ENCODE data around the gene ZNF318.

The ZNF318 gene

DNA sequence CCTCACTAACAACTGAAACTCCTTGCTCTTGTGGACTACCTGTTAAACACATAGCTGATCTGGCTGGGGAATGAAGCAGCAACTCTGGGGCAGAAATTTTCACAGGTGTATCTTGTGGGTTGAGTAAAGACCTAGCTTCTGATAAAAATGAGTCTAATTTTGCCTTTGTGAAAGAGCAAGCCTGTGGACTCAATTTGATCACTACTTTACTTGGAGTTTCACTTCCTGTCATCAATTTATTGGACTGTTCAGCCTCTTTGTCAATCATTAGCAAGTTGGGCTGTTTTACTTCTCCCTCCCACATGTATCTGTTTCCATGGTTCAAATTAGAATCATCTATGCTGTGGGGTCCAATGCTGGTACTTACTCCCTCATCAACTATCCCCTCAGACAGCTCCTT is 31.2 kb downstream of the ZNF318 start:
- peak; percentile 45 for ATAC-seq (ENCODE audit: low read depth)
- Mint-ChIP-seq H3K36me3 (peaks cover 35% of the 10 kb centered on the region), H3K27me3 (no peaks in the 10 kb centered on the region), H3K9me3 (no peaks in the 10 kb centered on the region), H3K4me3 (no peak overlapping the region), H3K27ac (peak overlapping the region; percentile 73), H3K4me1 (peaks cover 25% of the 10 kb centered on the region)
- no peak for DNase-seq (ENCODE audit: low spot score in 2 of 2)

GRCh38 chr6:43336382-43336781 is 33.1 kb downstream of the ZNF318 start:
- ATAC-seq (ENCODE audit: low read depth) (no peak), DNase-seq (ENCODE audit: low spot score in 2 of 2) (no peak)
- no peaks in the 10 kb centered on the region for H3K27me3 Mint-ChIP-seq
- H3K9me3 Mint-ChIP-seq, result no peaks in the 10 kb centered on the region
- H3K4me3 Mint-ChIP-seq, result no peak overlapping the region
- no peak overlapping the region for H3K27ac Mint-ChIP-seq
- peaks cover 26% of the 10 kb centered on the region for H3K36me3 Mint-ChIP-seq
- peaks cover 27% of the 10 kb centered on the region for H3K4me1 Mint-ChIP-seq

- Mint-ChIP-seq H3K27ac (no peak overlapping the region), H3K36me3 (peaks cover 18% of the 10 kb centered on the region), H3K4me3 (no peak overlapping the region), H3K27me3 (no peaks in the 10 kb centered on the region), H3K9me3 (no peaks in the 10 kb centered on the region), H3K4me1 (peaks cover 28% of the 10 kb centered on the region)
- DNase-seq (ENCODE audit: low spot score in 2 of 2) (no peak), ATAC-seq (ENCODE audit: low read depth) (no peak)
Measured at GRCh38 chr6:43335469-43335868, 34.0 kb downstream of the ZNF318 start.

DNA sequence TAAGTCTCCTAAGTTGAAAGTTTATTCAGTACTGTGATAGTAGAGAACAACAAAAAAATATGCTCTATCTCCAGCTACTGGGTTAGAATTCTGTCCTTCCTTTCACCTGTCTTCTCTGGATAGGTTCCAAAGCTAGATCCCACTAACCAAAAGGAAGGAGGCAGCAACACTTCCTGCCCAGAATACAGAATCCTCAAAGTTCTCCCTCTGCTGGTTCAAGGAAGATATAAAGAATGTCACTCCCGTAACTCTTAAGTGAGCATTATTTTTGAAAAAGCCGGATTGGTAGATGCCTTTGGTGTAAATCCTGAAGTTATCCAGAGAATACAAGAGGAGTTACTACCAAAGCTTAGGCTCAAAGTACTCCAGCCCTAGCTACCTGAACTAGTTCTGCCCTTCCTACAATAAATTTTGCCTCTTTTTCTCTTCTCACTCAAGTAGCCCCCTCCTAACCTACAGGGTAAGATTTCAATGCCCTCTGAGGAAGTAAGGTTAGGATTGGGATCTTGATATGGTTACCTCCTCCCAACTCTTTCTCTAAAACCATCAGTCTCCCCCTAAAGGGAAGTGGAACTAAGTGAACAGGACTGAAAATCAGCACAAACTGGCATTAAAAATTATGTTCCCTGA is 34.9 kb downstream of the ZNF318 start:
- Mint-ChIP-seq H3K9me3 (no peaks in the 10 kb centered on the region), H3K27ac (no peak overlapping the region), H3K27me3 (no peaks in the 10 kb centered on the region), H3K4me1 (peaks cover 26% of the 10 kb centered on the region), H3K4me3 (no peak overlapping the region), H3K36me3 (peaks cover 11% of the 10 kb centered on the region)
- no peak for DNase-seq (ENCODE audit: low spot score in 2 of 2)
- no peak for ATAC-seq (ENCODE audit: low read depth)

GRCh38 chr6:43331891-43332290 is 37.6 kb downstream of the ZNF318 start:
- peaks cover 12% of the 10 kb centered on the region for H3K4me1 Mint-ChIP-seq
- H3K27ac Mint-ChIP-seq, result no peak overlapping the region
- H3K27me3 Mint-ChIP-seq, result no peaks in the 10 kb centered on the region
- peaks cover 7% of the 10 kb centered on the region for H3K36me3 Mint-ChIP-seq
- H3K9me3 Mint-ChIP-seq, result no peaks in the 10 kb centered on the region
- no peak overlapping the region for H3K4me3 Mint-ChIP-seq
- no peak for ATAC-seq (ENCODE audit: low read depth)
- no peak for DNase-seq (ENCODE audit: low spot score in 2 of 2)

GRCh38 chr6:43331470-43331869 is 38.0 kb downstream of the ZNF318 start:
- H3K36me3 Mint-ChIP-seq, result peaks cover 7% of the 10 kb centered on the region
- H3K27me3 Mint-ChIP-seq, result no peaks in the 10 kb centered on the region
- H3K9me3 Mint-ChIP-seq, result no peaks in the 10 kb centered on the region
- H3K4me3 Mint-ChIP-seq, result no peak overlapping the region
- ATAC-seq (ENCODE audit: low read depth) (no peak), DNase-seq (ENCODE audit: low spot score in 2 of 2) (no peak)
- no peak overlapping the region for H3K27ac Mint-ChIP-seq
- H3K4me1 Mint-ChIP-seq, result peaks cover 12% of the 10 kb centered on the region

GRCh38 chr6:43328528-43328927 is 40.9 kb downstream of the ZNF318 start:
- H3K4me1 Mint-ChIP-seq, result peaks cover 8% of the 10 kb centered on the region
- no peak for ATAC-seq (ENCODE audit: low read depth)

GRCh38 chr6:43325876-43326275 is 43.6 kb downstream of the ZNF318 start:
- peak; percentile 29 for ATAC-seq (ENCODE audit: low read depth)
- H3K27ac Mint-ChIP-seq, result no peak overlapping the region
- H3K27me3 Mint-ChIP-seq, result no peaks in the 10 kb centered on the region
- DNase-seq (ENCODE audit: low spot score in 2 of 2), result no peak
- H3K4me1 Mint-ChIP-seq, result peaks cover 14% of the 10 kb centered on the region
- H3K4me3 Mint-ChIP-seq, result no peak overlapping the region
- peaks cover 2% of the 10 kb centered on the region for H3K9me3 Mint-ChIP-seq
- peaks cover 7% of the 10 kb centered on the region for H3K36me3 Mint-ChIP-seq

More at GRCh38 chr6:43328528-43328927, 40.9 kb downstream of the ZNF318 start:
- DNase-seq (ENCODE audit: low spot score in 2 of 2), result no peak
- Mint-ChIP-seq H3K4me3 (no peak overlapping the region), H3K27ac (peak overlapping the region; percentile 2), H3K36me3 (peaks cover 5% of the 10 kb centered on the region), H3K27me3 (no peaks in the 10 kb centered on the region), H3K9me3 (no peaks in the 10 kb centered on the region)

GRCh38 chr6:43318011-43318410 is 51.4 kb downstream of the ZNF318 start:
- Mint-ChIP-seq H3K4me1 (peaks cover 45% of the 10 kb centered on the region), H3K9me3 (peaks cover 2% of the 10 kb centered on the region), H3K27ac (peak overlapping the region; percentile 71), H3K4me3 (no peak overlapping the region), H3K27me3 (no peaks in the 10 kb centered on the region), H3K36me3 (peaks cover 2% of the 10 kb centered on the region)
- peak in 1 of 2 donors; percentile 7 for DNase-seq (ENCODE audit: low spot score in 2 of 2)
- peak; percentile 85 for ATAC-seq (ENCODE audit: low read depth)

- Mint-ChIP-seq H3K36me3 (no peaks in the 10 kb centered on the region), H3K9me3 (no peaks in the 10 kb centered on the region), H3K4me3 (no peak overlapping the region), H3K27me3 (no peaks in the 10 kb centered on the region), H3K27ac (no peak overlapping the region), H3K4me1 (peaks cover 45% of the 10 kb centered on the region)
- DNase-seq (ENCODE audit: low spot score in 2 of 2) (no peak), ATAC-seq (ENCODE audit: low read depth) (no peak)
Measured at GRCh38 chr6:43313813-43314212, 55.6 kb downstream of the ZNF318 start.

DNA sequence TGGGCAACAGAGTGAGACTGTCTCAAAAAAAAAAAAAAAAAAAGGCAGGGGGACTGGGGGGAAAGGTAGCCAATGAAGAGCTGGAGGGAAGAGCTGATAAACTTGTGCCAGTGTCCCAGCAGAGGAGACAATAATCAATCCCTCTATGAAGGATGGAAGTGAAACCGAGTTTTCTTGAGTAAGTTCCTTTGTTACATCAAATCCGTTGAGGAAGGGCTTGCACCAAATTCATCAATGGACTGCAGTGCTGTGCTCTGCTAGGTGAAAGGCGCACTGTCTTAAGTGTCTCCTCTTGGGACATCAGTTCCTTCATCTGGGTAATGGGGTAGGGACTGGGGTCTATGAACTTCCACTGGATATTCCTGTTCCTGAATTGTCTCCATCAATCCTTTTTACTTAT is 57.8 kb downstream of the ZNF318 start:
- H3K27ac Mint-ChIP-seq, result no peak overlapping the region
- ATAC-seq (ENCODE audit: low read depth), result no peak
- H3K27me3 Mint-ChIP-seq, result no peaks in the 10 kb centered on the region
- DNase-seq (ENCODE audit: low spot score in 2 of 2), result no peak
- no peak overlapping the region for H3K4me3 Mint-ChIP-seq
- peaks cover 38% of the 10 kb centered on the region for H3K4me1 Mint-ChIP-seq
- no peaks in the 10 kb centered on the region for H3K36me3 Mint-ChIP-seq
- H3K9me3 Mint-ChIP-seq, result no peaks in the 10 kb centered on the region

GRCh38 chr6:43310624-43311023 is 58.8 kb downstream of the ZNF318 start:
- H3K36me3 Mint-ChIP-seq, result no peaks in the 10 kb centered on the region
- H3K9me3 Mint-ChIP-seq, result no peaks in the 10 kb centered on the region
- H3K4me1 Mint-ChIP-seq, result peaks cover 33% of the 10 kb centered on the region
- no peaks in the 10 kb centered on the region for H3K27me3 Mint-ChIP-seq
- no peak for DNase-seq (ENCODE audit: low spot score in 2 of 2)
- no peak overlapping the region for H3K27ac Mint-ChIP-seq
- no peak for ATAC-seq (ENCODE audit: low read depth)
- no peak overlapping the region for H3K4me3 Mint-ChIP-seq

- H3K36me3 Mint-ChIP-seq, result no peaks in the 10 kb centered on the region
- ATAC-seq (ENCODE audit: low read depth), result no peak
- no peaks in the 10 kb centered on the region for H3K27me3 Mint-ChIP-seq
- H3K27ac Mint-ChIP-seq, result no peak overlapping the region
- no peak overlapping the region for H3K4me3 Mint-ChIP-seq
- no peaks in the 10 kb centered on the region for H3K9me3 Mint-ChIP-seq
- no peak for DNase-seq (ENCODE audit: low spot score in 2 of 2)
- peaks cover 29% of the 10 kb centered on the region for H3K4me1 Mint-ChIP-seq
Measured at GRCh38 chr6:43310134-43310533, 59.3 kb downstream of the ZNF318 start.

DNA sequence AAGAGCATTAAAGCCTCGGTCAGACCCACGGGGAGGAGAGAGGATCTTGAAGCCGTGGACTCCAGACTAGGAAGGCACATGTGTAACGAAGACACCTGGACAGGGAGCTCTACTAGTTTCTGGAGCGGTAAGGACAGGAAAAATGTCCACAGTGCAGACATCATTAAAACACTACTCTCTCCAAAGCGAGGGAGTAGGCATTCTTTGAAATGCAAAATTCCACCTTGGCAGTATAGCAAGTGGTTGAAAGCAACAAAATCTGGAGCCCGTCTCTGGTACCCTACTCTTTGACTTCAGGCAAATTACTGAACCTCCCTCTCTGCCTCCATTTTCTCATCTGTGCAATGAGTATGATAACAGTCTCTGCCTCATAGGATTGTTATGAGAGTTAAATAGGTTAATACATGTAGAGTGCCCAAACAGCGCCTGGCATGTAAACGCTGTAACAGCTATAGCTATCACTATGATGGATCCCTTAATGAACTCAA is 60.4 kb downstream of the ZNF318 start:
- no peak overlapping the region for H3K27ac Mint-ChIP-seq
- ATAC-seq (ENCODE audit: low read depth) (no peak), DNase-seq (ENCODE audit: low spot score in 2 of 2) (no peak)
- H3K36me3 Mint-ChIP-seq, result no peaks in the 10 kb centered on the region
- H3K9me3 Mint-ChIP-seq, result no peaks in the 10 kb centered on the region
- peaks cover 26% of the 10 kb centered on the region for H3K4me1 Mint-ChIP-seq
- peak overlapping the region; percentile 84 for H3K4me3 Mint-ChIP-seq
- no peaks in the 10 kb centered on the region for H3K27me3 Mint-ChIP-seq
